CD4-positive, alpha-beta T cell (primary cell): ENCODE measurements around the gene SREBF2. TPM values are rescaled to one million over a fixed set of nuclear protein-coding genes. Genes with fewer than 3 reads are reported as not detected.
A peak's percentile ranks its signal among the peaks of the same experiment; 100 is the strongest.

Experiments used
- ATAC-seq: fragments of 200-7000 bp; cut with Tn5 transposase; one replicate; pipeline ENCODE4 v1.10.0; 2022; ENCODE audit warnings: mild to moderate bottlenecking; ENCODE audit not compliant: poor library complexity
- CTCF ChIA-PET: fragments of 350-600 bp; sonication (Branson Sonifier 250); formaldehyde crosslinking; loops from one replicate; lab custom pipeline; 2021; ENCODE audit warnings: antibody characterized with exemption, inconsistent platforms; lab: Charles Lee
- POLR2A ChIA-PET: fragments of 350-600 bp; sonication (Branson Sonifier 250); formaldehyde crosslinking; loops from one replicate; lab custom pipeline; 2021; ENCODE audit warnings: antibody characterized with exemption, inconsistent platforms; lab: Charles Lee
- DNase-seq, 14 experiments: peaks; one replicate each; pipeline ENCODE4 v3.0.0-alpha.2; 2013 to 2020; ENCODE audit warnings: mixed read lengths in 2 of 14
- H3K27ac ChIP-seq, 2 donors: one replicate each; pipeline versions ENCODE4 v1.5.1 to v1.7.0; 2013; ENCODE audit warnings: low read length in 2 of 2, low read depth in 1 of 2, mild to moderate bottlenecking in 1 of 2
- H3K27me3 ChIP-seq, 2 experiments: 1 replicate in 1 of 2; 2 replicates in 1 of 2; pipeline versions ENCODE4 v1.6.1 to v1.7.0; 2013; ENCODE audit warnings: low read length in 2 of 2, control low read depth in 1 of 2, mild to moderate bottlenecking in 1 of 2, moderate library complexity in 1 of 2; ENCODE audit not compliant: insufficient read depth in 2 of 2, control insufficient read depth in 1 of 2
- H3K36me3 ChIP-seq: one replicate; pipeline ENCODE4 v1.6.1; 2013; ENCODE audit warnings: low read length, control low read depth; ENCODE audit not compliant: insufficient read depth
- H3K4me1 ChIP-seq: one replicate; pipeline ENCODE4 v1.6.1; 2013; ENCODE audit warnings: low read length, control low read depth; ENCODE audit not compliant: insufficient read depth
- H3K4me3 ChIP-seq: one replicate; pipeline ENCODE4 v1.5.1; 2013; ENCODE audit warnings: mild to moderate bottlenecking, low read length, moderate library complexity
- H3K9me3 ChIP-seq, 2 experiments: 1 replicate in 1 of 2; 2 replicates in 1 of 2; pipeline versions ENCODE4 v1.6.1 to v1.7.0; 2013; ENCODE audit warnings: low read length in 2 of 2, mild to moderate bottlenecking in 2 of 2, control low read depth in 1 of 2, moderate library complexity in 1 of 2; ENCODE audit not compliant: control insufficient read depth in 1 of 2, insufficient read depth in 1 of 2
- H3K27ac Mint-ChIP-seq: one replicate; pipeline ENCODE4 v1.8.0; 2020; ENCODE audit warnings: mixed read lengths
- H3K27me3 Mint-ChIP-seq: one replicate; pipeline ENCODE4 v1.8.0; 2021; ENCODE audit warnings: mixed read lengths
- H3K36me3 Mint-ChIP-seq: one replicate; pipeline ENCODE4 v1.8.0; 2021; ENCODE audit warnings: low read depth, mixed read lengths
- H3K4me1 Mint-ChIP-seq: one replicate; pipeline ENCODE4 v1.8.0; 2021; ENCODE audit warnings: low read depth, mixed read lengths
- H3K4me3 Mint-ChIP-seq: one replicate; pipeline ENCODE4 v1.8.0; 2020; ENCODE audit warnings: mild to moderate bottlenecking, mixed read lengths
- H3K9me3 Mint-ChIP-seq: one replicate; pipeline ENCODE4 v1.8.0; 2020; ENCODE audit warnings: mixed read lengths
- CTCF ChIP-seq: fragments of 200-600 bp; IDR thresholded peaks from one replicate; pipeline ENCODE4 v1.8.0; 2022; ENCODE audit warnings: antibody characterized with exemption, mild to moderate bottlenecking
- intact Hi-C, 2 experiments: fragments of 100-400 bp; cut with DNase I in 1 of 2; cut with micrococcal nuclease in 1 of 2; formaldehyde crosslinking; loops; one replicate each; pipeline versions ENCODE4 v1.15.1 to v1.9.0; 2023 to 2025; cut with DNase I, micrococcal nuclease
- total RNA-seq, 174 experiments: library from RNA in 2 of 174; stranded (reverse) in 2 of 174; gene quantifications; one replicate each; pipeline ENCODE4 v1.2.3 and lab custom pipeline; 2021 to 2026

The SREBF2 gene
- total RNA-seq, 2 experiments from 2014 or later: 67.2 to 69.9 TPM

- Histone ChIP-seq H3K27ac (no peak overlapping the region), H3K4me3 (no peak overlapping the region), H3K4me1 (peaks cover 28% of the 10 kb centered on the region), H3K27me3 (no peaks in the 10 kb centered on the region), H3K36me3 (peaks cover 16% of the 10 kb centered on the region), H3K9me3 (no peaks in the 10 kb centered on the region)
- ChIA-PET POLR2A (no interaction called here), CTCF (interaction anchor here (0.9 to 1.6 kb wide), 4 partner anchors 10 to 102 kb away, joined by 3 to 4 read pairs (median 3); no protein-coding TSS in a partner anchor)
- TF ChIP-seq CTCF: no peak
- H3K4me1 Mint-ChIP-seq: peaks cover 72% of the 10 kb centered on the region
- no peak for ATAC-seq
- peak overlapping the region; percentile 6 for H3K27ac Mint-ChIP-seq
- H3K4me3 Mint-ChIP-seq: no peak overlapping the region
- no peaks in the 10 kb centered on the region for H3K9me3 Mint-ChIP-seq
- H3K27me3 Mint-ChIP-seq: no peaks in the 10 kb centered on the region
- intact Hi-C loops: loop anchor here in 1 of 2 experiments (2.0 kb wide), 1 partner anchor 14 kb away; no protein-coding TSS in a partner anchor
- H3K36me3 Mint-ChIP-seq: peaks cover 27% of the 10 kb centered on the region
- DNase-seq: no peak
Observed at GRCh38 chr22:41838842-41839618, 6.1 kb downstream of the SREBF2 start.

GRCh38 chr22:41840216-41840615 lies 7.3 kb downstream of the SREBF2 start:
- H3K27me3 Mint-ChIP-seq: no peaks in the 10 kb centered on the region
- intact Hi-C loops: no loop called here
- H3K9me3 Mint-ChIP-seq: no peaks in the 10 kb centered on the region
- H3K4me3 Mint-ChIP-seq: no peak overlapping the region
- peaks cover 22% of the 10 kb centered on the region for H3K36me3 Mint-ChIP-seq
- ATAC-seq (no peak), DNase-seq (no peak)
- peaks cover 16% of the 10 kb centered on the region for H3K36me3 ChIP-seq
- peaks cover 23% of the 10 kb centered on the region for H3K4me1 ChIP-seq
- no peak overlapping the region for H3K27ac ChIP-seq
- ChIA-PET CTCF (interaction anchor here (1.0 to 1.6 kb wide), 3 partner anchors 9 to 94 kb away, joined by 3 to 4 read pairs (median 3); no protein-coding TSS in a partner anchor), POLR2A (no interaction called here)
- no peak overlapping the region for H3K27ac Mint-ChIP-seq
- no peak for TF ChIP-seq CTCF
- no peaks in the 10 kb centered on the region for H3K27me3 ChIP-seq
- no peaks in the 10 kb centered on the region for H3K9me3 ChIP-seq
- no peak overlapping the region for H3K4me3 ChIP-seq
- H3K4me1 Mint-ChIP-seq: peaks cover 72% of the 10 kb centered on the region

- Histone ChIP-seq H3K4me1 (peaks cover 25% of the 10 kb centered on the region), H3K27me3 (no peaks in the 10 kb centered on the region), H3K36me3 (peaks cover 10% of the 10 kb centered on the region), H3K27ac (no peak overlapping the region), H3K4me3 (no peak overlapping the region), H3K9me3 (no peaks in the 10 kb centered on the region)
- intact Hi-C loops: no loop called here
- Mint-ChIP-seq H3K9me3 (no peaks in the 10 kb centered on the region), H3K27ac (no peak overlapping the region), H3K4me1 (peaks cover 75% of the 10 kb centered on the region), H3K36me3 (peaks cover 17% of the 10 kb centered on the region), H3K27me3 (no peaks in the 10 kb centered on the region), H3K4me3 (no peak overlapping the region)
- TF ChIP-seq CTCF: no peak
- DNase-seq: no peak
- ATAC-seq: no peak
- CTCF ChIA-PET: interaction anchor here (1.5 to 2.2 kb wide), 2 partner anchors 9 to 16 kb away, joined by 5 read pairs; no protein-coding TSS in a partner anchor
- POLR2A ChIA-PET: interaction anchor here (7.2 kb wide), 1 partner anchor 8 kb away, joined by 41 read pairs; the partner anchor contains the start of gene SREBF2
Observed at GRCh38 chr22:41841085-41841712, 8.3 kb downstream of the SREBF2 start.
